G401.6 (cell line): ENCODE data around the gene SLMAP.

Source experiments
- FAIRE-seq: peaks from 2 replicates; lab custom pipeline; 2012; peaks lifted over from hg19 to GRCh38; lab: Jason Lieb, UNC

The SLMAP gene

DNA sequence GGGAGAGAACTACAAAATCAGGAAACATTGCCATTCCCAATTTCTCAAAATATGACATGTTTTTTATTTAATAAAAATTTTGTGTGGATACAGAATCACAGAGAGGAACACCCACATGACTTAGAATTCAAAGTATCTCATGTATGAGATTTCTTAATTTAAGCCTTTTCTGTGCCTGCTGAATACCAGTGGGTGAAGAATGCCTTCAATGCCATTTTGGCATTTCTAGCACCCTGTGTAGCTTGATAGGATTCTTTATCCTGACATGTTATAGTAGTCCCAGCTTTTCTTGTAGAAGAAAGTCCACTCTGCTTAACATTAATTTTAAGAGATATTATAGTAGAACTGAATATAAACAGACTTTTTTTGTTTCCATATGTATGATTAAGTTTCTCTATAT lies 3.1 kb upstream of the SLMAP start:
- peak; percentile 42 for FAIRE-seq

DNA sequence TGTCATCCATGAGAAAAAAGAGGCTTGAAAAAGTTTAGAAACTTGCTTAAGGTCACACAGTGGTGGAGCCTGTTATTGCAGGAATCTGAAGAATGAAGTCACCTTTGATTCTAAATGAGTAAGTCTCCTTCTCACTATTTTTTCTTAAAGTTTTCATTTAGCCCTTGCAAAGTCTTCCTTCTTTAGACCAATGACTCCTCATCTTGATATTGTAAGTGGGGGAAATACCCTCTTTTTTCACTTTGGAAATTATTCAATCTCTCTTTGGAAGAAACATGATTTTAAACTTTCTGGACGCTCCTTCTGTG lies 787 bp upstream of the SLMAP start:
- no peak for FAIRE-seq

DNA sequence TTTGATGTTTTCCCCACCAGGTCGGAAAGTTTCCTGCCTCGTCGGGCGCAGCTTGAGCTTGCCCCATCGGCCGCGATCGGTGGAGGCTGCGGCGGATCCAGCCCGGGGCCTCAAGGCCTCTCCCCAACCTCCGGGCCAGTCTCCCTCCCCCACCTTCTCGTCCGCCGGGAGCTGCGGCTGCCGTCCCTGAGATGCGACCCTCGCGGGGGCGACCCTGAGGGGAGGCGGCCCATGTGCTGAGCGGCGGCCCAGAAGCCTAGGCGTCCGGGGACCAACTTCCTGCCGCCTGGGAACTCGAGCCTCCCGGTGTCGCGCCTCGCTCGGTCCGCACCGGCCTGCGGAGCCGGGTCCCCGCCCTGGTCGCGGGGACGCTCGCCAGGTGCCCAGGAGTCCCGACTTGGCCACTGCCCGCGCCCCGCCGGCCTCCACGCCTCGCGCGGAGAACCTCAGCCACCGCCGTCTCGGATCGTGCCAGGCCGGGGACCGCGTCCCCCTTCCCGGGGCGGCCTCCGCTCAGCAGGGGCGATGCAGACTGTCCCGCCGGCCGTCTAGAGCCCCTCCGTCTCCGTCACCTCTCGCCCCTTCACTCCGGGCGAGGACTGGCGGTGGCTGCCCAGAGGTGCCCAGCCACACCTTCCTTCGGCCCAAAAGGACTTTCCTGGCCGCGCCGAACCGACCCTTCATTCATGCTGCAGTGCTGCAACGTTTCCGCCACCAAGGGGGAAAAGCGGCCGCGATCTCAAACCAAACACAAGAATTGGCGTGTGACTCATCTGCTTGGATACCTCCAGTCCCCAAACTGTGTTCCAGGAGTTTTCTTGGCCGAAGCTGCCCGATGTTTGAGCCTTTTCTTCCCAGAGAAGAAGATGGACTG lies 656 bp downstream of the SLMAP start:
- no peak for FAIRE-seq

DNA sequence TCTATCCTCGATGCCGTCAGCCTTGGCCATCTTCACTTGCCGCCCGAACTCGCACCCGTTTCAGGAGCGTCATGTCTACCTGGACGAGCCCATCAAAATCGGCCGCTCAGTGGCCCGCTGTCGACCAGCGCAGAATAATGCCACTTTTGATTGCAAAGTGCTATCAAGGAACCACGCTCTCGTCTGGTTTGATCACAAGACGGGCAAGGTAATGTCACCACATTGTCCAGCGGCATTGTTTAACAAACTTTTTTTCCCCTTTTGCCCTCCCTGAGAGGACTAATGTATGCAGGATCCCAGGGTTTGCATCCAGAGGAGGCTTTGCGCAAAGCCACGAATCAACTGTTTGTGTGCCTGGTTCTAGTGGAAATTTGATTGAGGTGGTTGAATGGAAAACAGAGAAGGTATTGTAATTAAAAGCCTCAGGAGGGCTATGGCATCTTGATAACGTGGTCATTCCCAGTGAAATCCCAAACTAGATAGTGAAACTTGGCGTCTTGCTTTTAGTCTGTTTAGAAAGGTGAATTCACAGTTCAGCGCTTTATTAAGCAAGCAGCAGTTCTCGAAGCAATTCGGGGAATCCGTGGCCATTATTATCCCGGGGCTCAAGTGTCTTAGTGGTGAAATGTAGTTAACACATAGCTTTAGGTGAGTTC lies 1.7 kb downstream of the SLMAP start:
- peak; percentile 63 for FAIRE-seq

DNA sequence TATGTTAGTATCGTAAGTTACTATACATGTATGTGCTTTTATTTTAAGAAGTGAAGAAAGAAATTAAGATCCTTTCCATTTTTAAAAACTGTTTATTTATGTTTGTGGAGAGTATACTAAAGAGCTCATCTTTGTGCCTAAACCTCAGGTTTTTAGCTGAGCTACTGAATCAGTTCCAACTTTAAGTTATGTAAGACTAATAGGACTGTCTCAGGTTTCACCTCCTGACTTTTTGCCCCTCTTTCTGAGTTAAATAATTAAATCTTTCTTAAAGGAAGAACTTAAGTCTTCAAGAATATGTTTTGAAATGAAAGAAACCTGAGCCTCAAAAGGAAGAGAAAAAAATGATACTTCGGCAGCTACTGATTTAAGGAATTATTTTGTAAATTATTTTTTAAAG lies 2.6 kb downstream of the SLMAP start:
- FAIRE-seq = peak; percentile 36

DNA sequence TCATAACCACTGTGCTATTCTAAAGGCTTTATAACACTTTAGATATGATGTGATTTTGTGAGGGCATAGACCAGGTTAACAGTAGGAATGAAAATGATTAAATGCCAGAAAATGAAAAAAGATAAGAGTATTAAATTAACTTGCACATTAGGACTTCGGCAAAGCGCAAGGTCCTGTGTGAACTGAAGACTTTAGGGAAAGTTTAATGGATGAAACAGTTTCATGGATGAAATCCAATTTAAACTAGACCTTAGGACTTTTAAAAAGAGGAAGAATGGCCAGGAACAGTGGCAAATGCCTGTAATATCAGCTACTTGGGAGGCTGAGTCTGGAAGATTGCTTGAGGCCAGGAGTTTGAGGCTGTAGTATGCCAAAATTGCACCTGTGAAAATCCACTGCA lies 8.7 kb downstream of the SLMAP start:
- no peak for FAIRE-seq

DNA sequence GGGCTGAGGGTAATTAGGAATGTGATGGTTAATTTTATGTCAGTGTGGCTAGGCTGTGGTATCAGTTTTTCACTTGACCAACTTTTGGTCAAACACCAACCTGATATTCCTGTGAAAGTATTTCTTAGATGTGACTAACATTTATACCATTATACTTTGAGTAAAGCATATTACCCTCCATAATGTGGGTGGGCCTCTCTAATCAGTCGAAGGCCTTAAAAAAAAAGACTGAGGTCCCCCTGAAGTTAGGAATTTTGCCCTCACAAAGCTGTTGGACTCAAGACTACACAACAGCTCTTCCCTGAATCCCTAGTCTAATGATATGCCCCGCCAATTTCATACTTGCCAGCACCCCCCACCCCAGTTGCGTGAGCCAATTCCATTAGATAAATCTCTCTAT lies 12.5 kb downstream of the SLMAP start:
- FAIRE-seq = no peak

DNA sequence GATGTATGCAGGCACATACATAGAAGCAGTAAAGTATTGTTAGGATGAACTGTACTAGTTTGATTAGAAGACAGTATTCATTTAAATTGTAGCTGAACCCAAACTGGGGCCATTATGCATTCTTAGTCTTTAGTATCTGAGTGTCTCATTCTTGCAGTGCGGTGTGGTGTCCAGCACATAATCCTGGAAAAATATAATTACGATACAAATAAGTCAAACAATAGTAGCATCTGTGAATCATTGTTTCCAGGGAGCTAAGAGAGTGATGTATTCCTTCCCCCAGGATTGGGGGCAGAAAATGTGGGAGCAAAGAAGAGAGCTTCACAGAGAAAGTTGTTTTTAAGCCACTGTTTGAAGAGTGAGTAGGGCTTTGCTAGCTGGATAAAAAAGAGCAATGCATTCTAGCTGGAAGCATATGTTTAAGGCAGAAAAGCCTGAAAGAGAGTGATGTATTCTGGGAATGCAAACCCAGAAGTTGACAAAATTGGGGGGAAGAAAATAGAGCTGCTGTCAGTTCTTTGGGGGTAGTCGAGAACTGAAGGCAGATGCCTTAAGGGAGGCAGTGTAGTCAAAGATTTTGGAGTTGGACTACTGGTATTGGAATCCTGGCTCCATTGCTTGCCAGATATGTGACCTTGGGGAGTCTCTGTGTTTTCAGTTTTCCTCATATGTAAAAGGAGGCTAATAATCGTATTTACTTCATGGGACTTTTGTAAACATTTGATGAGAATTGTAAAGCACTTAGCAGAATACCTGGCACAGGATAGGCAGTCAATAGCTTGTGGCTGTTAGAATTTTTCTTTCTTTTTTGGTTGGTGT lies 14.1 kb downstream of the SLMAP start:
- FAIRE-seq = peak; percentile 27

DNA sequence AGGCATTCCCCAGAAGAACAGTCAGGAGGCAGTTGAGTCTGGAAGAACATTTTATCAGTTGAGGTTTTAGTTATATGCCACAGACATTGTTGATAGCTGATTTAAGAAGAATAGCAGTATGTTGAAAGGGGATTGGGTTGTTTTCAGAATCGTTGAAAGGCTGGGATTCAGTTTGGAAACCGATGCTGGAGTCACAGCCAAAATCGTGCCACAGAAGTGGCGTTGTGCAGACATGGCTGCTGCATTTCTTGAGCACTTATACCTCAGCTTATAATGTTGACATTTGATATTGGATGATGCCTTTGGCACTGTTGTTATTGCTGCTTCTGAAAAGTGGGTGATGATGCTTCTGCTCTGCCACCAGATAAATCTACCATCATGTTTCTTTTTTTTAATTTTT lies 16.1 kb downstream of the SLMAP start:
- FAIRE-seq = no peak

DNA sequence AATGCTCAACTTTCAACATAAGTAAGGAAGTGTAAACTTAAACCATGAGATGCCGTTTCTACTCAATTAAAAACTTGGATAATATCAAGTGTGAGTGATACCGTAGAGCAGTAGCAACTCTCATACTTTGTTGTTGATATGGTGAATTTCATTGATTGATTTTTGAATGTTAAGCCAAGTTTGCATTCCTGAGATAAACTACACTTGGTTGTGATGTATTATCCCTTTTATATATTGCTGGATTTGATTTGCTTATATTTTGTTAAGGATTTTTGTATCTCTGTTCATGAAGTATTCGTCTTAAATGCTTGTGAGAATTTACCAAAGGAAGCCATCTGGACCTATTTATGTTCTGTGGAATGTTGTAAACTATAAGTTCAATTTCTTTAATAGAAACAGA lies 21.7 kb downstream of the SLMAP start:
- no peak for FAIRE-seq

DNA sequence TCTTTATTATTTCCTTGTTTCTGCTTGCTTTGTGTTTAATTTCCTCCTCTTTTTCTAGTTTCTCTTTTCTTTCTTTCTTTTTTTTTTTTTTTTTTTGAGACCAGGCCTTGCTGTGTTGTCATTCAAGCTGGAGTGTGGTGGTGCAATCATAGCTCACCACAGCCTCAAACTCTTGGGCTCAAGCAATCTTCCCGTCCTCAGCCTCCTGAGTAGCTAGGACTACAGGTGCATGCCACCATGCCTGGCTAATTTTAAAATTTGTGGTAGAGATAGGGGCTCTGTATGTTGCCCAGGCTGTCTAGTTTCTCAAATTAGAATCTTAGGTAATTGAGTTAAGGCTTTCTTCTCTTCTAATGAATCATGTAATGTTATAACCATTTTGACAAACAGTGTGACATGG lies 22.4 kb downstream of the SLMAP start:
- FAIRE-seq = no peak

DNA sequence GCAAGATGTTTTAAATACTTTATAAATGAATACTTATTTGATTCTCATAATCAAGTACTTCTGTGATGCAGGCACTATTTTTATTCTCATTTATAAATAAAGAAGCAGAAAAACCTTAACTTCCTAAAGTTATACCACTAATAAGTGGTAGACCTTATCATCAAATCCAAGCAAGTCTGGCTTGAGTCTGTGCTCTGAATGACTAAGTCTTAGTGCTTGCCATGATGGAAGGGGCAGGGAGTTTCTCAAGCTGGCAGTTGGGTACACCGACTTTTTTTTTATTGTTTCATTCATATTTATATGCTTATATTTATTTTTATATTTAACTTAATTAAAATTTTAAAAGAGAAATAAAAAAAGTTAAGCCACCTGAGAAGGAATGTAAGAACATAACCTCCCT lies 23.6 kb downstream of the SLMAP start:
- no peak for FAIRE-seq

DNA sequence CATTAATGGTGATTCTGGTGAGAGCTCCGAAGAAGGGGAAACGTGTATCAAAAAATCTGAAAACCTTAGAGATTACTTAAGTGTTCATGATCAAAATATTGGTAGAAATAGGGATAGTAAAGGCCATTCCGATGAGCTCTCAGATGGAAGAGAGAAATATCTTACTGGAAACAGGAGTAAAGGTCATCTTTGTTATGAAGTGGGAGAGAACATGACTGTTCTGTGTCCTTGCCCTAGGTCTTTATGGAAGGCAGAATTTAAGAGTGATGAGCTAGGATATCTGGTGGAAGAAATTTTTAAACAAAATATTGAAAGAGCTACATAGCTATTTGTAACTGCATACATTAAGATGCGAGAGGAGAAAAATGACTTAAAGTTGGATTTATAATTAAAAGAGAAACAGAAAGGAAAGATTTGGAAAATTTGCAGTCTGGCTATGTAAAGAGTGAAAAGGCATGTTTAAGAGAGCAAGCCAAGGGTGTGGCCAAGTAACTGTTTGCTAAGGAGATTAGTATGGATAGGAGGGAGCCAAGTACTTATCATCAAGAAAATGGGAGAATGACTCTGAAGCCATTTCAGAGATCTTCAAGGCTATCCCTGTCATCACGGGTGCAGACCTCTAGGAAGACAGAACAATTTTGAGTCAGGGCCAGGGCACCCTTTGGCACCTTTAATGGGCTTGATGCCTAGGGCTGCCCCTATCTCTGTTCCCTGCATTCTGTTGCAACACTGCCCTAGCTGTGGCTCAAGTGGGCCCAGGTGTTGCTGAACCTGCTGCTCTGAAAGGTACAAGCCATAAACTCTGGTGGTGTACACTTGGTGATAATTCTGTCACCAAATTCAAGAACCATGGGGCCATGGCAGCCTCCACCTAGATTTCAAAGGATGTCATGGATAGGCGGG lies 27.3 kb downstream of the SLMAP start:
- FAIRE-seq = no peak

DNA sequence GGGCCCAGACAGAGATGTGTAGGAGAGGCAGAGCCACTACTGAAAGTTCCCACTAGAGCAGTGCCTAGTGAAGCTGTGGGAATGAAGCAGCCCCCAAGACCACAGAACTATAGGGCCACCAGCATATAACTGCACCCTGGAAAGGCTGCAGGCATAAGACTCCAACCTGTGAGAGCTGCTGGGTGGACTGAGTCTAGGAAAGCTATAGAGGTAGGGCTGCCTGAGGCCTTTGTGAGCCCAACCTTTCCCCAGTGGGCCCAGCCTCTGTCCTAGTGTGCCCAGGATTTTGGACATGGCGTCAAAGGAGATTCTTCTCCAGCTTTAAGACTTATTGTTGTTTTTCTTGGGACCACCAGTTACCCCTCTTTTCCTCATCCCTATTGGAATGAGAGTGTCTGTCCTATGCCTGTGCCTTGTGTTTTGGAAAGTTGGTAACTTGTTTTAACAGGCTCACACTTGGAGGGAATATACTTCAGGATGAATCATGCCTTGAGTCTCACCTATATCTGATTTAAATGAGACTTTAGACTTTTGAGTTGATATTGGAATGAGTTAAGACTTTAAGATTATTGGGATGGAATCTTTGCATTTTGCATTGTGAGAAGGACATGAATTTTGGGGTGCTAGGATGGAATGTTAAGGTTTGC lies 28.1 kb downstream of the SLMAP start:
- no peak for FAIRE-seq

DNA sequence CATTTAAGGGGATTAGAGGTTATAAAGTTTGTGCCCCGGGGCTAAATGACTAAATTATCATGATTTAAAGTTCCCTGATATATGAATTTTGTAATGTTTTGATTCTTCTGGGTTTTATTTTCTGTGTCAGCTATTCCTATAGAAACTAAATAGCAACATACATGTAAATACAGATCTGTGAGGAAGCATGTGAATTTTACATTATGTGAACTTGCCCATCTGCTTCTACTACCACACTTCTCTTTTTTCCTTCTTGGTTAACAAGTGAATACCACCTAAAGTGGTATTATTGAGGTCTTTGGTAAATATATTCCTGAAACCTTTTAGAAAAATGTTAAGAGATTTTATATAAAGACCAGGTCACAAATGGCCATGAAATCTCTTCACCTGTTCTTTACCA lies 29.3 kb downstream of the SLMAP start:
- FAIRE-seq = no peak

DNA sequence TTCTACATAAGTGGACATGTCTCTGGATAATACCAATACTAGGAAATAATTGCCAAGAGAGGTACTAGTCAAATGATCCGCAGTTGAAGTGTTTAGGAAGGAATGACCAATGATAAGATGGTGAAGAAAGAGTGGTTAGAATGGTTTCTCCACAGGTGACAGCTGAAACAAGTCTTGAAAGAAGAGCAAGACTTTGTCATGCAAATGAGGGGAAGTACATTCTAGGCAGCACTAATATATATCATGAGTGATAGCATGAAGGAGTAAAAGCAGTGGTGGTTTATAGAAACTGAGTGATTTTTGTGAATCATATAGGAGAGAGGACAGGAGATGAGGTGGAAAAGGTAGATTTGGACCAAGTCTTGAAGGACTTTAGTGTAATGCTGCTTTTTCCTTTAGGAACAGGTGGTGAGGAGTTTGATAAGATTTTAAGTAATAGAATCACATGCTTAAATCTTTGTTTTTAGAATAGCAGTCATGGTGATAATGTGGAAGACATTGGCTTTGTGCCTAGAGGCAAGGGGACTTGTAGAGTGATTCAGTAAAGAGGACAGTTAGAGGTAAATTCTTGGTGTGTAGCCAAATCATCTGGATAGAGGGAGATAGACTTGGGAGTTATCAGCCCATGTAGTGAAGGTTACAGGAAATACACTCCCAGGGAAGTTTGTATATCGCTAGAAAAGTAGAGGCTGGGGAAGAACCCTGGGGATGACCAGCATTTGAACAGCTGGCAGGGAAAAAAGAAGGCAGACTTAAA lies 31.9 kb downstream of the SLMAP start:
- no peak for FAIRE-seq

DNA sequence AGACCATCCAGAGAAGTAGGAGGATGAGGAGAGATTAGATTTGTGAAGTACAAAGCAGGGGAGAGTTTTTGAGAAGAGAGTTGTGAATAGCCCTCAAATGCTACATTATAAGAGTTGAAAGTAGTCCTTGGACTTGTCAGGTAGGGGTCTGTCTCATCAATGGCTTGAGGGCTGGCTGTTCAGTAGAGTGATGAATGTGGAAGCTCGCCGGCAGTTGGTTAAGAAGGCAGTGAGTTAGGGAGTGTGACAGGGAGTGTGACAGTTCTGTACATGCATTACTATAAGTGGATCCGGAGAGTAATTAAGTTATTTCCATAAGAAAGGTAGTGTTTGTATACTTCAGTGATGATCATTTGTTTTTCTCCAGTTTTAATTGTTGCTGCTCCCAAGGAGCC lies 32.5 kb downstream of the SLMAP start:
- FAIRE-seq = no peak

DNA sequence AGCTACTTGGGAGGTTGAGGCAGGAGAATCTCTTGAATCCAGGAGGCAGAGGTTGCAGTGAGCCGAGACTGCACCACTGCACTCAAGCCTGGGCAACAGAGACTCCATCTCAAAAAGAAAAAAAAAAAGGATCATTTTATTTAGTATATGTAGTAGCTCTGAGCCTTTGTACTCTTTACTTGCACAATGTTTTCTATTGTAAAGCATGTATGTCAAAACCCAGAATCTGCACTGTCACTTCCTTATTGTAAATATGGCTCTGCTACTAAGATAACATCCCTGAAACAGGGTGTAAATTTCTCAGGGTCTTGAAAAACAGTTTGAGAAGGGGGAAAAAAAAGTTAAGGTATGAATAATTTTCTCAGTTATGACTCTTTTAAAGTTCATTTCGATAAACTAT lies 35.1 kb downstream of the SLMAP start:
- no peak for FAIRE-seq

DNA sequence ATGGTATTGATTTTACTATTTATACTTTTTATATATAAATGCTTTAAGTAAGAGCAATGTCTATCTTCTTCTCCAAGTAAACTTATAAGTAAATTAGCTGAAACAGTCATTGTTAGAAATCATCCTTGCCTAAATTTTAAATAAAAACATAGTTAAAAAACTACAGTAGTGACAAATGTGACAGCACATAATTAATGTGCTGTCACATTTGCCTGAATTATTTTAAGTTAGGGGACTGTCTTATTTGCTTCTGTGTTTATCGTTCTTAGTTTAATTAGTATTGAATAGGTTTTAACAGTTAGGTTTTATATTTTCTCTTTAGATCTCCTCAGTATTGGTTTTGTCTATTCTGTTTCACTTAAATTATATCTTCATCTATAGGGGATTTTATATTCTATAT lies 36.1 kb downstream of the SLMAP start:
- no peak for FAIRE-seq

DNA sequence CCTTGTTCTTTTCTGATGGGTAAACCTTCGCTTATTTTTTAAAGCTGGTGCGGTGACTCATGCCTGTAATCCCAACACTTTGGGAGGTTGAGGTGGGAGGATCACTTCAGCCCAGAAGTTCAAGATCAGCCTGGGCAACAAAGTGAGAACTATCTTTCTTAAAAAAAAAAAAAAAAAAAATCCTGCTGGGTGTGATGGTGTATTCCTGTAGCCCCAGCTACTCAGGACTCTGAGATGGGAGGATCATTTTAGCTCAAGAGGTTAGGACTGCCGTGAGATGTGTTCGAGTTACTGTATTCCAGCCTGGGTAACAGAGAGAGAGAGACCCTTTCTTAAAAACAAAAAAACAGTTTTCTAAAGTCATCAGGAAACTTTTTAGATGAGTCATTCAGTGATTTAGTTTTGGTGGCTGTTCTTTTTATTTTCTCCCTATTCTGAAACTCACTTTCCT lies 37.7 kb downstream of the SLMAP start:
- no peak for FAIRE-seq

DNA sequence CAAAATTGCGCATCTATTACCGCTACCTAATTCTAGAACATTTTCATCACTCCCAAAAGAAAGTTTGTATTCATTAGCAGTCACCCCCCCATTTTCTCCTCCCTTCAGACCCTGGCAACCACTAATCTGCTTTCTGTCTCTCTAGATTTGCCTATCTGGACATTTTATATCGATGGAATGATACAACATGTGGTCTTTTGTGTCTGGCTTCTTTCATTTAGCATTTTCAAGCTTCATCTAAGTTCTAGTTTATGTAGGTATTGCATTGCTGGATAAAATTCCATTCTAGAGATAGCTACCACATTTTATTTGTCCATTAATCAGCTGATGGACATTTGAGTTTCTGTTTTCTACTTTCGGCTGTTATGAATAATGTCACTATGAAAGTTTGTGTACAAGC lies 38.4 kb downstream of the SLMAP start:
- FAIRE-seq = no peak
